Ovary (tissue), 9 donors: ENCODE measurements around the gene CKM. TPM values are rescaled to one million over a fixed set of nuclear protein-coding genes. Genes with fewer than 3 reads are reported as not detected.
"Not testable (repeated sequence)": the region's sequence is repeated elsewhere in the genome, so short reads cannot be mapped to it uniquely, and the experiment has no call there.

Source experiments
- DNase-seq, 5 donors: peaks; one replicate each; pipeline ENCODE4 v3.0.0-alpha.2; 2019 to 2020
- H3K27ac ChIP-seq, 2 donors: fragments of 200-600 bp; one replicate each; pipeline versions ENCODE4 v1.5.1 to v1.8.0; 2019 to 2022
- H3K27me3 ChIP-seq: fragments of 200-600 bp; one replicate; pipeline ENCODE4 v1.8.0; 2022
- H3K36me3 ChIP-seq: fragments of 200-600 bp; sonication (generic); one replicate; pipeline ENCODE4 v1.5.1; 2019
- H3K4me1 ChIP-seq: one replicate; pipeline ENCODE4 v1.8.1; 2013; ENCODE audit warnings: mild to moderate bottlenecking, moderate library complexity; ENCODE audit not compliant: insufficient read depth
- H3K4me3 ChIP-seq: fragments of 200-600 bp; sonication (generic); one replicate; pipeline ENCODE4 v1.5.1; 2017
- H3K9me3 ChIP-seq, 2 donors: fragments of 200-600 bp in 1 of 2; sonication (generic) in 1 of 2; one replicate each; pipeline versions ENCODE4 v1.5.1 to v1.8.1; 2013 to 2019; ENCODE audit warnings: mild to moderate bottlenecking in 1 of 2, moderate library complexity in 1 of 2
- EP300 ChIP-seq: sonication (generic); formaldehyde crosslinking; IDR thresholded peaks from one replicate; pipeline ENCODE4 v1.6.1; 2017; ENCODE audit warnings: antibody characterized with exemption
- POLR2A ChIP-seq: fragments of 450-650 bp; IDR thresholded peaks from one replicate; pipeline ENCODE4 v1.6.1; 2017; ENCODE audit warnings: antibody characterized with exemption, mild to moderate bottlenecking, moderate library complexity
- WGBS, 3 donors: extraction: QIAGEN DNeasy Blood & Tissue Kit in 1 of 3; methylation state at CpG; one replicate each; pipeline versions ENCODE4 v1.1.5 to v1.1.7; 2013 to 2017; 5-methylcytosine and 5-hydroxymethylcytosine counted together
- intact Hi-C, 4 donors: fragments of 100-400 bp; cut with DNase I; formaldehyde crosslinking; loops; one replicate each; pipeline versions ENCODE4 v1.11.0 to v1.15.1; 2022 to 2023
- polyA plus RNA-seq, 2 donors: library from polyadenylated mRNA; stranded (reverse); fragments of 200-250 nt in 1 of 2; fragments of 350-450 nt in 1 of 2; fragmentation: Illumina TruSeq in 1 of 2; extraction: RNeasy Lipid Tissue Mini Kit (QIAGEN cat#74804) in 1 of 2; gene quantifications; one replicate each; pipeline ENCODE4 v1.2.3, GENCODE V29; 2013 to 2014
- total RNA-seq, 7 donors: library from RNA; depleted of rRNA in 2 of 7; stranded (reverse); fragments of >200 nt in 2 of 7; fragmentation: NEBNext Ultra II Directional in 3 of 7; extraction: Animal tissue kit (Norgen Biotek cat#: 25700) in 3 of 7; gene quantifications; one replicate each; pipeline versions ENCODE4 v1.1.0 to v1.2.4, GENCODE V29; 2016 to 2023
- TF ChIP-seq, protein P1 (sequence below), 3 donors: fragments of 450-650 bp in 2 of 3; fragments of 200-600 bp in 1 of 3; IDR thresholded peaks; one replicate each; pipeline versions ENCODE4 v1.5.1 to v1.8.0; 2016 to 2022; ENCODE audit warnings: antibody characterized with exemption in 3 of 3, mild to moderate bottlenecking in 1 of 3
- donor health status: DM: no; HTN: no; CAD: no; lungs with moderate emphysema.
- donor health status: DM: no; HTN: no; CAD: no.
- donor health status: Bipolar disorder and iron deficiency.
- donor health status: DM: yes; HTN: yes; CAD: no.
- donor health status: DM: no; HTN: no; CAD: no.
- donor health status: DM: yes; HTN: yes; CAD: no.

CKM gene
- total and polyA plus RNA-seq, 9 donors = 0.10 to 0.85 (median 0.55) TPM; not detected in 4

DNA sequence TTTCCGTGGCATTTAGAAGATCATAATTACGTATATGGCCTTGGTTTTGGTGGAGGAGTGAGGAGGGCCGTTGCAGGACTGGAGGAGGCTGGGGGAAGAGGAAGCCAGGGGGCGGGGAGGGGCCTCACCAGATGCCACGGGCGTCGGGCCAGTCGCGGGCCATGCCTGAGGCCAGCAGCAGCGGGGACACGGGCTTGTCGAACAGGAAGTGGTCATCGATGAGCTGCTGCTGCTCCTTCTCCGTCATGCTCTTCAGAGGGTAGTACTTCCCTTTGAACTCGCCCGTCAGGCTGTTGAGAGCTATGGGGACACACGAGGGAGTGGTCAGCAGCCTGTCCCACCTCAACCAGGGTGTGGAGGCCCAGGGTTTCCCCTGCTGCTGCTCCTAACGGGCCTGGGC is 11.1 kb downstream of the CKM start:
- DNase-seq = no peak
- Histone ChIP-seq H3K4me1 (no peaks in the 10 kb centered on the region), H3K9me3 (no peaks in the 10 kb centered on the region), H3K36me3 (no peaks in the 10 kb centered on the region), H3K27me3 (no peaks in the 10 kb centered on the region), H3K27ac (no peak overlapping the region), H3K4me3 (no peak overlapping the region)
- intact Hi-C loops = no loop called here
- no peak for TF ChIP-seq POLR2A
- TF ChIP-seq, protein P1, sequence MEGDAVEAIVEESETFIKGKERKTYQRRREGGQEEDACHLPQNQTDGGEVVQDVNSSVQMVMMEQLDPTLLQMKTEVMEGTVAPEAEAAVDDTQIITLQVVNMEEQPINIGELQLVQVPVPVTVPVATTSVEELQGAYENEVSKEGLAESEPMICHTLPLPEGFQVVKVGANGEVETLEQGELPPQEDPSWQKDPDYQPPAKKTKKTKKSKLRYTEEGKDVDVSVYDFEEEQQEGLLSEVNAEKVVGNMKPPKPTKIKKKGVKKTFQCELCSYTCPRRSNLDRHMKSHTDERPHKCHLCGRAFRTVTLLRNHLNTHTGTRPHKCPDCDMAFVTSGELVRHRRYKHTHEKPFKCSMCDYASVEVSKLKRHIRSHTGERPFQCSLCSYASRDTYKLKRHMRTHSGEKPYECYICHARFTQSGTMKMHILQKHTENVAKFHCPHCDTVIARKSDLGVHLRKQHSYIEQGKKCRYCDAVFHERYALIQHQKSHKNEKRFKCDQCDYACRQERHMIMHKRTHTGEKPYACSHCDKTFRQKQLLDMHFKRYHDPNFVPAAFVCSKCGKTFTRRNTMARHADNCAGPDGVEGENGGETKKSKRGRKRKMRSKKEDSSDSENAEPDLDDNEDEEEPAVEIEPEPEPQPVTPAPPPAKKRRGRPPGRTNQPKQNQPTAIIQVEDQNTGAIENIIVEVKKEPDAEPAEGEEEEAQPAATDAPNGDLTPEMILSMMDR (IDR thresholded peaks at IDR 0.05) = no peak
- WGBS, 3 donors = 11 to 16% (median 15%) methylated on average over 18 of the region's 18 CpGs

DNA sequence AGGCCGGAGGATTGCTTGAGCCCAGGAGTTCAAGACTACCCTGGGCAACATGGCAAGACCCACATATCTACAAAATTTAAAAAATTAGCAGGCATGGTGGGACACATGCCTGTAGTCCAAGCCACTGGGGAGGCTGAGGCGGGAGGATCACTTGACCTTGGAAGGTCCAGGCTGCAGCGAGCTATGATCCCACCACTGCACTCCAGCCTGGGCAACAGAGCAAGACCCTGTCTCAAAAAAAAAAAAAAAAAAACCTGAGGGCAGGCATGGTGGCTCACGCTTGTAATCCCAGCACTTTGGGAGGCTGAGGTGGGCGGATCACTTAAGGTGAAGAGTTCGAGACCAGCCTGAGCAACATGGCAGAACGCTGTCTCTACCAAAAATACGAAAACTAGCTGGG is 13.4 kb downstream of the CKM start:
- H3K27ac ChIP-seq, intact Hi-C loops, H3K4me1 ChIP-seq, H3K27me3 ChIP-seq, H3K9me3 ChIP-seq, H3K4me3 ChIP-seq, DNase-seq, H3K36me3 ChIP-seq: not testable (repeated sequence)
- WGBS, 3 donors = 89 to 95% (median 94%) methylated on average over 8 of the region's 8 CpGs

DNA sequence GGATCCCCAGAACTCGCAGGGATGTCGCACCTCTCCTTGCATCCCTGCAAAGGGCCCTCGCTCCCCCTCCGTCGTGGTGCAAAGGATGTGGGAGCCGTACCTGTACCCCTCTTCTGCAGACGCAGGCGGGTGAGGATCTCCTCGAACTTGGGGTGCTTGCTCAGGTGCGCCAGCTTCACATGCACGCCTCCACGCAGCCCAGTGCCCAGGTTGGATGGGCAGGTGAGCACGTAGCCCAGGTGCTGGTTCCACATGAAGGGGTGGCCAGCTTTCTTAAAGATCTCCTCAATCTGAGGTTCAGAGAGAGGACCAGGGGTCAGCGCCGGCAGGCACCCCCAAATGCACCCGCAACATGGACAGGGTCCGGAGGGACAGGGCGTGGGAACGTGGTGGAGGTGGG is 15.3 kb downstream of the CKM start:
- TF ChIP-seq POLR2A (no peak), EP300 (no peak)
- TF ChIP-seq, protein P1 (IDR thresholded peaks at IDR 0.05) = no peak
- intact Hi-C loops = no loop called here
- Histone ChIP-seq H3K36me3 (no peaks in the 10 kb centered on the region), H3K4me3 (no peak overlapping the region), H3K27ac (no peak overlapping the region), H3K4me1 (no peaks in the 10 kb centered on the region), H3K27me3 (no peaks in the 10 kb centered on the region), H3K9me3 (no peaks in the 10 kb centered on the region)
- no peak for DNase-seq
- WGBS, 3 donors = 82 to 87% (median 85%) methylated on average over 19 of the region's 19 CpGs

DNA sequence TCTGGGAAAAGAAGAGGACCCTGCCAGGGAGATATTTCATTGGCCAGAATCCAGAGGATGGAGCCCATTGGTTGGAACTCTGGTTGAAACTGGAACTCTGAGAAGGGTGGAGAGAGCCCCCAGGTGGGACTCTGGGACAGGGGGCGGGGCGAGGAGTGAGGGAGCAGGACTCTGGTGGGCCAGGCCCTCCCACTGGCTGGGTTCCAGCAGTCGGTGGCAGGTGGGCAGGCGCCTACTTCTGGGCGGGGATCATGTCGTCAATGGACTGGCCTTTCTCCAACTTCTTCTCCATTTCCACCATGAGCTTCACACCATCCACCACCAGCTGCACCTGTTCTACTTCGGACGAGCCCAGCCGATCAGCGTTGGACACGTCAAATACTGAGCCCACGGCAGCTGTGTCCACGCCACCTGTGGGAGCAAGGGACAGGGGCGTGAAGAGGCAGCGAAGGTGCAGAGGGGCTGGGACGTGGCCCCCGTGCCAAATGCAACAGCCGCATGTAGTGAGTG is 16.1 kb downstream of the CKM start:
- H3K4me1 ChIP-seq = no peaks in the 10 kb centered on the region
- no peaks in the 10 kb centered on the region for H3K27me3 ChIP-seq
- 57 to 63% (median 63%) methylated on average over 18 of the region's 18 CpGs for WGBS, 3 donors
- H3K4me3 ChIP-seq = no peak overlapping the region
- peak in 1 of 5 donors; percentile 36 for DNase-seq
- H3K27ac ChIP-seq = no peak overlapping the region
- no peaks in the 10 kb centered on the region for H3K9me3 ChIP-seq
- TF ChIP-seq EP300 (no peak), POLR2A (no peak)
- TF ChIP-seq, protein P1 (IDR thresholded peaks at IDR 0.05) = no peak
- no peaks in the 10 kb centered on the region for H3K36me3 ChIP-seq
- intact Hi-C loops = no loop called here

DNA sequence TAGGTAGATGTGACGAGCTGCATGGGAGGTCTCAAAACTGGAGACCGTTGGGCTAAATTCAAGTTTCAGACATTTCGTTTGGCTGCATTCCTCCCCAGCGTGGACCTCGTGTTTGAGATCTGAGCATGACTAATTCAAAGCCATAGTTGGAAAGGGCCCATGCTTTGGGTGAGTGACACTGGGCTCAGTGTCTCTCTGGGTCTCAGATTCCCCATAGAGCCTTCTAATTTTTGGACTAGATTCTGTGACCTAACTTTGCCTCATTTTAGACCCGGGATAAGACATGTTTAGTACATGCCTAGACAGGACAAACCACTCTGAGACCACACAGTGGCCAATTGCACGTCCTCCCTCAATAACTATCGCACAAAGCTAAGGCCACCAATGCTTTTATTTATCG is 16.6 kb downstream of the CKM start:
- no peaks in the 10 kb centered on the region for H3K9me3 ChIP-seq
- H3K27me3 ChIP-seq = no peaks in the 10 kb centered on the region
- TF ChIP-seq POLR2A (no peak), EP300 (no peak)
- TF ChIP-seq, protein P1 (IDR thresholded peaks at IDR 0.05) = no peak
- H3K4me3 ChIP-seq = no peak overlapping the region
- intact Hi-C loops = no loop called here
- H3K4me1 ChIP-seq = no peaks in the 10 kb centered on the region
- 23 to 38% (median 27%) methylated on average over 9 of the region's 9 CpGs for WGBS, 3 donors
- no peaks in the 10 kb centered on the region for H3K36me3 ChIP-seq
- no peak overlapping the region for H3K27ac ChIP-seq
- no peak for DNase-seq
